Sigmoid colon (tissue), 4 donors: ENCODE measurements around the gene PRDM16.

Experiments used
- CTCF ChIP-seq, 4 experiments: fragments of 450-650 bp in 3 of 4; fragments of 200-600 bp in 1 of 4; IDR thresholded peaks; one replicate each; pipeline ENCODE4 v1.5.1; 2016 to 2019; ENCODE audit warnings: antibody characterized with exemption in 4 of 4, mild to moderate bottlenecking in 3 of 4, moderate library complexity in 2 of 4
- EP300 ChIP-seq, 4 donors: sonication (generic); formaldehyde crosslinking; IDR thresholded peaks; one replicate each; pipeline ENCODE4 v1.6.1; 2017; ENCODE audit warnings: antibody characterized with exemption in 4 of 4
- POLR2A ChIP-seq, 2 donors: fragments of 450-650 bp; IDR thresholded peaks; one replicate each; pipeline ENCODE4 v1.6.1; 2016; ENCODE audit warnings: antibody characterized with exemption in 2 of 2, mild to moderate bottlenecking in 2 of 2, moderate library complexity in 2 of 2
- POLR2AphosphoS5 ChIP-seq, 4 donors: sonication (generic); formaldehyde crosslinking; IDR thresholded peaks; one replicate each; pipeline ENCODE4 v1.6.1; 2017; ENCODE audit warnings: antibody characterized with exemption in 4 of 4

DNA sequence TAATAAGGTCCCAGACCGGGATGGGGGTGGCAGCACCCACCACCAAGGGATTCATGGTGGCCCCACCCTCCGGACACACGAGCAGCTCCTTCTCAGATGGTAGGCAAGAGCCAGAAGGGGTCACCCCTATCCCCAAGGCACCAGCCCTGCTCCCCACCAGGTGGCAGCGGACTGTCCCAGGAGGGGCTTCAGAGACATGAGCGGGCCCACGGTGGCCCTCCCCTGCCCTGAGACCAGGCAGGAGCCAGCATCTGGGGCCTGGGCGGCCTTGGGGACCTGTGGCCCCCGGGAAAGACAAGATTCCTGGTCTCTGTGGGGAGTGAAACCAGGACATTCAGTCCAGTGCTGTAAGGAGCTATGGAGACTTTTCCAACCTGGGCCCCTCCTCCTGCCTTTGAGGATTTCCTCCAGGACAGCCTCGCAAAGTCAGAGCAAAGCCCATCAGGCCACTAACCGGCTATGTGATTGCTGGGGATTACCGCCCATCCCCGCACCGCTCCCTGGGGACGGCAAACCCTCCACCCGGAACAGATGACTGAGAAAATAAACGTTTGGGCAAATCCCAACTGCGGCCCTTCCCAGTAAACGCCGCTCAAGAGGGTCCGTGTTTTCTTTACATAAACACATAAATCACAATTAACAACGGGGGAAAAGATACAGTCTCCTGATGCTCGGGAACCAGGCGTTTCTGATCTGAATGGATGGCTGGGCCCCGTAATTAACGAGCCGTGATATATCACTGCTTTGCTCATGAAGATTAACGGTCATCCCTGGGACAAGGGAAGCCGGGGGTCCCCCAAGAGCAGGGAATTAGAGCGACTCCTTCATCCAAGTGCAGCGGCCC is 334.6 kb downstream of the PRDM16 start:
- TF ChIP-seq POLR2A (IDR thresholded peaks at IDR 0.05): no peak
- TF ChIP-seq CTCF (IDR thresholded peaks at IDR 0.05): no peak
- no peak for TF ChIP-seq EP300 (IDR thresholded peaks at IDR 0.05)
- no peak for TF ChIP-seq POLR2AphosphoS5 (IDR thresholded peaks at IDR 0.05)
